HG03432 (cell line): ENCODE measurements around the gene CAB39.

Experiments used
- ATAC-seq: cut with Tn5 transposase; IDR thresholded peaks from one replicate; pipeline ENCODE4 v1.9.1; 2021; ENCODE audit warnings: mild to moderate bottlenecking, moderate library complexity; ENCODE audit not compliant: unreplicated experiment

CAB39 gene

DNA sequence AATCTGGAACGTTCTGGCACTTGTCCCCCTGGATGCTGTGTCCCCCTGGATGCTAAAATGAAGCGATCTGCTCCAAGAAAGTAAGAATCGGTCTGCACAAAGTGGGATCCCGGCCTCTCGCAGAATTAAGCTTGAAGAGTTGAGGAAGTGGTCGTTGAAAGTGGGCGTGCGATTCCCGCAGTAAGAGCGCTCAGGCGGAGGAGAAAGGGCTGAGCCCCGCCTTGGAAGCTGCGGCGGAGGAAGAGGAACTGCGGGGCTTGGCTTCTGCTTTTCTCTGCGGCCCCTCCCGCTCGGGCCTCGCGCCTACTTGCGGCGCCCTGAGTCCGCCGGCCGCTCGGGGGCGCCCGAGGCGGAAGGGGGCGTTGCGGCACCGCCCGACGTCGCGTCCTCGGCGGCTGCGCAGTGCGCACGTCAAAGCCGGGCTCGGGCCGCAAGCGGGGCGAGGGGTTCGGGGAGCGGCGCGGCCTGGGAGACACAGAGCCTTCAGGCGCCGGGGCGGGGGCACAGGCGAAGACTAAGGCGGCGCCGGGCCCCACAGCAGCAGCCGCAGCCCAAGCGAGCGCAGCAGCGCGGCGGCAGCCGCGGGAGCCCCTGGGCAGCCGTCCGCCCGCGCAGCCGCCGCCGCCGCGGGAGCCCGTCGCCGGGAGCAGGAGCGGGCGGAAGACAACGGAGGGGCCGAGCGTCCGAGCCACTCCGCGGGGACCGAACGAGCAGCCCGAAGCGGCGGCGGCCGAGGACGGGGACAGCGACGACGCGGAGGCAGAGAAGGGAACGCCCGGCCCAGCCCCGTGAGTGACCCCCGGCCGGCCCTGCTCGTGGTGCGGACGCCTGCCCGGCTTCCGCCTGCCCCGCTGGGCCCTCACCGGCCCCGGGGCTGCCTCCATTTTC lies at the start of gene CAB39:
Gene CAB39 (plus strand): TSS at position 400 of the 888 bp plus-strand sequence. CDS start 47,160 bp downstream, outside the sequence.
- peak; percentile 88 for ATAC-seq

DNA sequence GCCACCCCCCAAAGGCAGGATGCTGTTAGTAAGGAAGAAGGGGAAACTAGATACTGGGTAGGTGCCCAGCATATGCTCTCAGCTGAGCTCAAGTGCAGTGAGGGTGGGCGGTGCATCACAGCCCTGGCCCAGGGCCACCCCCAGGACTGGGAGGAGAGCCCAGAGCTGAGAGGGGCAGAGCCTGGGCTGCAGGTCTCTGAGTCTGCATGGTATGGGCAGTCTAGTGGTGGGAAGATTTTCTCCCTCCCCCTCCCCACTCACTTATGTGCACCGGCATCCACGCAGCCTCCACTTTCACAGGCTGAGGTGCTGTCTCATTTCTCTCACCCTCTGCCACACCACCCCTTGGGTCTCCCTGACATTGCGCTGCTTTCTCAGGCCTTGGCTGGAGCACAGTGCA lies 48.5 kb upstream of the CAB39 start:
- ATAC-seq, result no peak

DNA sequence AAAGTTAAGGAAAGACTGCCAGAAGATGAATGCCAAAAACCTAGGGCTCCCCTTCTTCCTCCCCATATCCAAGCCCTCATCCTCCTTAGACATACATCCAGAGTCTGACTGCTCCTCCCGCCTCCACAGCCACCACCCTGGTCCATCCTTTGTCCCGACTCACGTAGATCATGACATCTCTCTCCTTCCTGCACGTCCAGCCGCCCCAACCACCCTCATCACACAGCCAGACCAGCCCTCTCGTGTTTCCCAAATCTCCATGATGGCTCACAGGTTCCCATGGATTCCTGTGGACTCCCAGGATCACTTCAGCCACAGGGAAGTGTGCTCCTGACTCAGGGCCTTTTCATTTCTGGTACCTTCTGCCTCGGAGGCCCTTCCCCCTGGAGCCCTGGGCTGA lies 47.8 kb upstream of the CAB39 start:
- no peak for ATAC-seq

DNA sequence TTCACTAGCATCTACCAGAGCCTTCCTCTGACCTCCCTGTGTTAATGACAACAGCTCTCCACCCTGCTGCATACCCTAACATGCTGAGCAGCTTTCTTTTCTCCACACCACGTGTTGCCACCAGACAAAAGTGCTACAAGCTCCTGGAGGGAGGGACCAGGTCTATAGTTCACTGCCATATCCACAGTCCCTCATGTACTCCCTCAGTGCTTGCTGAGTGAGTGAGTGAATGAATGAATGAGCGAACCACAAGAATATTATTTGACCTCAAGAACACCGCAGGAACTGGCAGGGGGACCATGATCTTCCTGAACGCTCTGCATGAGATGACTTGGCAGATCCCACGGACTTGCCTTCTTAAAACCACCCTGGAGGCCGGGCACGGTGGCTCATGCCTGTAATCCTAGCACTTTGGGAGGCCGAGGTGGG lies 47.4 kb upstream of the CAB39 start:
- no peak for ATAC-seq

DNA sequence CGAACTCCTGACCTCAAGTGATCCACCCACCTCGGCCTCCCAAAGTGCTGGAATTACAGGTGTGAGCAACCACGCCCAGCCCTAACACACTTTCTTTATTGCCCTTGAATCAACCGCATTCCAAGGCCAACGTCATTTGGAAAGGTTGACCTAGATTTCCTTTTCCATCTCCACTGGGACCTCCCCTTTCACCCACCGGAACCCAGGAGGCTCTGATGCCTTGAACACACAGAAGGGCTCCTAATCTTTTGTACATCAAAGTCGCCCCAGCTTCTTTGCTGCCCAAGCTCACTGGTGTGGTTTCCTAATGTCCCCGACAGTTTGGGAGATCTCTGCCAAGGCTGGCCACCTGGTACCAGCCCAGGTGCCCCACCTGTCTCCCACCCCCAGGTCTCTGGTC lies 46.2 kb upstream of the CAB39 start:
- no peak for ATAC-seq

DNA sequence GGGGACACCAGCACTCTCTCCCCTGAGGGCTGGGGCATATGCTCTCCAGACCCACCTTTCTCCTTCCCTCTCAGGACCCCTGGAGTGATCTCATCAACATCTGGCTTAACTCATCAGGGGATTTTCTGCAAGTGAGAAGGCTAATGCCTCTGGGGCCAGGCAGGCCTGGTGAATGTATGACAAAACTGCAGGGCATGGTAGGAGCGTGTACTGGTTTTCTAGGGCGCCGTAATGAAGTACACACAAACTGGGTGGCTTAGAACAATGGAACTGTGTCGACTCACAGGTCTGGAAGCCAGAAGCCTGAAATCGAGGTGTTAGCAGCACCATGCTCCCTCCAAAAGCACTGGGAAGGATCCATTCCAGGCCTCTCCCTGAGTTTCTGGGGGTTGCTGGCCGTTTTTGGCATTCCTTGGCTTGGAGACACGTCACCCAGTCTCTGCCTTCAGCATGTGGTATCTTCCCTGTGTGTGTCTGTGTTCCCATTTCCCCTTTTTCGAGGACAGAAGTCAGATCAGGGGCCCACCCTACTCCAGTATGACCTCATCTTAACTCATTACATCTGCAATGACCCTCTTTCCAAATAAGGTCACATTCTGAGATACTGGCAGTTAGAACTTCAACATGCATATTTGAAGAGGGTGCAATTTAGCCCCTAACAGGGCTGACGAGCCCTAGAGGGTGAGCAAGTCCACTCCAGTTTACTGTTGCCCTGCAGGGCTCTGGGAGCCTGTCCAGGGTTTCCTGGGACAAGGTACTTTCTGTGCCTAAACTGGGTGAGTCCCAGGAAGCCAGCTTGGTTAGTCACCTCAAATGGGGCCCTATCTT lies 45.5 kb upstream of the CAB39 start:
- ATAC-seq, result no peak

DNA sequence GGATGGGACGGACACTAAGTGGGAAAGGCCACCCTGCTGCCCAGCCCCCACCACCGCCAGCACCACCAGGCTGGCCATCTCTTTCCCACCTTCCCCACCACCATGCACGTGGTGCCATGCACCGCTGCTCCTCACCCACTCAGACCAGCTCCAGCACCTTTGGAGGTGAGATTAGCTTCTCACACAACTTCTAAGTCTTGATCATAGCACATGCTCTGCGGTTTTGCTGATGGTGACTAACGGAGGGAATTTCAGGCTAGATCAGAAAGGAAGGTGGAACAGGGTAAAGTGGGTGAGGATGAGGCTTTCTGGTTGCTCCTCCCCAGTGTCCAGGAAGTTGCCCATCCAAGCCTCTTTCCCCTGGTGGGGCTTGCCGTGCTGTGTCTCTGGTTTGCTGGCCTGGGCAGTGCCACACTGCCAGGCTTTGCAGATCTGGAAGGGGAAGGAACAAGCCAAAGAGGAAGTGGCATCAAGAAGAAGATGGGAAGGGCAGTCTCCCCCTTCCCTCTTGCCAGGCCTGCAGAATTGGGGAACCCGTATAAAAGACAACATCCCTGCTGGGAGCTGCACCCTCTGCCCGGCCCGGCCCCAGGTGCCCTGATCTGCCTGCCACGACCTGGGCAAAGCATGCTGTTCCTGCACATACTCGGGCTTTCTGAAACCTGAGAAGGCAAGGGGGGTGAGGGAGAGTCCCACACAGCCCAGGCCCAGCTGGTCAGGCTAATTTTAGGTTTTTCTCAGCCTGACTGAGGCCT lies 44.3 kb upstream of the CAB39 start:
- peak; percentile 73 for ATAC-seq

DNA sequence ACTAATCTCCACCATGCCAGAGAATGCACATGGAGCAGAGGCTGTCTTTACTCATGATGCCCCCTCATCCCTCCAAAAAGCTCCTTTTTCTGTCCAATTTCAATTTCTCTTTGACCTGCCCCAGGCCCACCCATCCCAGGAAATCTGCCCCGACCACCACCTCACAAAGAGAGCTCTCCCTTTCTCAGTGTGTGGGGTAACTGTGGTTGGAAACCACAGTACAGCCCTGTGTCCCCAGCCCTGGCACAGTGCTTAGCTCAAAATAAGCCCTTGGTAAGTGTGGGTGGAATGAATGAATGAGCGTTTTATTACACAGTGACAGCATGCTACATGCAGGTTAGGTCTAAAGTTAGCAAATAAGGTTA lies 43.7 kb upstream of the CAB39 start:
- peak; percentile 39 for ATAC-seq

DNA sequence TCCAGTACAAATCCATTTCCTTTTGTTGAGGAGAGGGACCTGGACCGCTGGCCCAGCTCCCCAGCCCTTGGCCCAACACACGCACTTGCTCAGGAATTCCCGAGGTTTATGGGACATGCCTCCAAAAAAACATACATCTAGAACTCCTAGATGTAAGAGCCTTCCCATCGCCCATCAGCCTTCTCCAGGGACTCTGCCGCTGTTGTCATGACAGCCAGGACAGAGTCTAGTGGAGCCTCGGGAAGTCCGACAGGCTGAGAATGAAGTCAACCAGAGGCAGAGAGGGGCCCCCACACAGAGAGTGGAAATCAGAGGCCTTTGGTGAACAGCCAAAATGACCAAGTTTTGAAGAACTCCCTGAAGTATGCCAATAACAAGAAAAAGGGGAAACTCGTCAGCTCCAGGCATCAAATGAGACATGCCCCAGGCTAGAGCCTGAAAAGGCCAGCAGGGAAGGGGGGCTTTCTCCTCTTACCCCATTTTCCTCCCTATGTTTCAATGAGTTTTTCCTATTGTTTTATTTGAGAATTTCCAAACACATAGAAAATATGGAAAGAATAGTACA lies 43.2 kb upstream of the CAB39 start:
- ATAC-seq, result no peak

DNA sequence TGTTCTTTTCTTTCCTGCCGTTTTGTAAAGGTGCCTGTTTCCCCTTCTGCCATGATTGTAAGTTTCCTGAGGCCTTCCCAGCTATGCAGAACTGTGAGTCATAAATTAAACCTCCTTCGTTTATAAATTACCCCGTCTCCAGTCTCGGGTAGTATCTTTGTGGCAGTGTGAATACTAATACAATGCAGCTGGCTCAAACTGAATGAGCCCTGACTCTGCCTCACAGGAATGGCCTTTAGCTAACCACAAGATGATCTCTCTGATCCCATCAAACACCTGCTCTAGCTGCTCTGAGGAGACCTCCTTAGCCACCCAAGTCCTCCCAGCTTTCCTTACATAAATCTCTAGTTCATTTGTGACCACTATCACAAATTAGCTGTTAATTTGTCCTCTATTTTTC lies 41.5 kb upstream of the CAB39 start:
- no peak for ATAC-seq

DNA sequence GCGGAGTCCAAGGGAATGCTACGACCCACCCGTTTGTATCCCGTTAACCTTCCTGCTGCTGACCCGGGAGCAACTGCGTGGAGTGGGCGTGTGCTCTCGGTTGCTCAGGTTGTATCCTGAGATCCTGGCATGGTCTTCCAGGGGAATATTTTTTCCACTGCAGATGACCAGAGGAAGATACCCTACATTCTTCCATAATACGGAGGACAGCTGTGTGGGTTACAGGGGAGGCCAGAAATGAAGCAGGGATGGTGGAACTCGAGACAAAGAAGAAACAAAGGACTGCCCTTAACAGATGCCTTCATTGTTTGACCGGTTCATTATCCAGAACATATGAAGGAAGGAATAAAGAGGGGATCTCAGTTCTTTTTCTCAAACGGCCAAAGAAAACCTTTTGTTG lies 39.8 kb upstream of the CAB39 start:
- no peak for ATAC-seq

DNA sequence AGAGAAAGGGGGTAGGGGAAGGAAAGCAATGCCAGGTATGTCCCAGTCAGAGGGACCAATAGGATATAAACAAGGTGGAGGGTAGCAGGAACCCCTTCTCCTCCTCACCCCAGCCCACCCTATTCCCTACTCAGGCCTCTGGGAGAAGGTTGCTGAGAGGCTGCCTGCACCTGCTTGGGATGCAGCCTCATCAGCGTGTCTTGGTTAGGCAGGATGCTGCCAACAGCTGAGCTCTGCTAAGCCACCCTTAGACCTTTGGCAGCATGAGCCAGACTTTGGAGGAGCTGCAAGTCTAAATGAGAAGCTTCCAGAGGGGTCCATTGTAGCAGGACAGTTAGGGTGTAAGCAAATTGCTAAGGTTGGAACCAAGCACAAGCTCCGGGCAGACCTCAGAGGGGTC lies 38.2 kb upstream of the CAB39 start:
- ATAC-seq, result no peak

DNA sequence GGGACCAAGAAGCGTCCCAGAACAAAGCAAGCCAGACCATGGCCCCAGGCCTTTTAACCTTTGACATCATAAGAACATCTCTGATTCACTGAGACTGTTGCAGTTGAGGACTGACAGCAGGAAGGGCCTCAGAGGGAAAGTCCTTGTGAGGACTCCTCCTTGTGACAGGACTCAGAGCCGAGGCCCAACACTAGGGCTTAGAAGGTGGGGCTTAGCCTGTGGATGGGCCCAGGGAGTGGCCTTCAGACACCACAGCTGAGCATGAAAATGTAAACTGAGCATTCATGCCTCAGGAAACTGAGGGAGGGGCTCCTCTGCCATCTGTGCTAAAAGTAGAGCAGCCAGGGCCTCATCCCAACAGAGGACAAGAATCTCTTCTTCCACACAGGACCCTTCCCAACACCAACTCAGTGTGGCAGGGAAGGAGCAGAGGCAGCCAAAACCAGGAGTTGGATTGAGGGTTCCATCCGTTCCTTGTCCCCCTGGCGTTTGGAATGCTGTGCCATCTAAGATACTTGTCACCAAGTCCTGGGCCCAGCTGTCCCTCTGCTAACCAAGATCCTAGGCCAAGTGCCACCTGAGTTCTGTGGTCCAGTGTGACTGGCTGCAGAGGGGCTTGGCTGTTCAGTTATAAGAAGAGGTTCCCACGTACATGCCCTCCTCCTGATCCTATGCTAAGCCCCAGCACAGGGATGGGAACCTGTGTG lies 37.5 kb upstream of the CAB39 start:
- ATAC-seq, result no peak

DNA sequence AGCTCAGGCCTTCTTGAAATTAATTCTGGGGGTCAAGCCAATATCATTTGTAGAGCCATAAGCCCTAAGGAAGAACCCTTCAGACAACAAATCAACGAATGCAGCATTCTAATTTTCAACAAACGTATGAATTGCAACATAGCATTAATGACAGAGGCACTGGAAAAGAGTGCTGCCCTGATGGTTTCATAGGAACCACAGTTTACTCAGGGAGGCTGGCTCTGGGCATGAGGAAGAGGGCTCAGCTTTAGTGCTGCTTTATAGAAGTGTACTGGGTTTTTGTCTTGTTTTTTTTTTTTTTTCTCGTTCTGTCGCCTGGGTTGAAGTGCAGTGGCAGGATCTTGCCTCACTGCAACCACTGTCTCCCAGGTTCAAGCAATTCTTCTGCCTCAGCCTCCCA lies 36.1 kb upstream of the CAB39 start:
- ATAC-seq, result no peak

DNA sequence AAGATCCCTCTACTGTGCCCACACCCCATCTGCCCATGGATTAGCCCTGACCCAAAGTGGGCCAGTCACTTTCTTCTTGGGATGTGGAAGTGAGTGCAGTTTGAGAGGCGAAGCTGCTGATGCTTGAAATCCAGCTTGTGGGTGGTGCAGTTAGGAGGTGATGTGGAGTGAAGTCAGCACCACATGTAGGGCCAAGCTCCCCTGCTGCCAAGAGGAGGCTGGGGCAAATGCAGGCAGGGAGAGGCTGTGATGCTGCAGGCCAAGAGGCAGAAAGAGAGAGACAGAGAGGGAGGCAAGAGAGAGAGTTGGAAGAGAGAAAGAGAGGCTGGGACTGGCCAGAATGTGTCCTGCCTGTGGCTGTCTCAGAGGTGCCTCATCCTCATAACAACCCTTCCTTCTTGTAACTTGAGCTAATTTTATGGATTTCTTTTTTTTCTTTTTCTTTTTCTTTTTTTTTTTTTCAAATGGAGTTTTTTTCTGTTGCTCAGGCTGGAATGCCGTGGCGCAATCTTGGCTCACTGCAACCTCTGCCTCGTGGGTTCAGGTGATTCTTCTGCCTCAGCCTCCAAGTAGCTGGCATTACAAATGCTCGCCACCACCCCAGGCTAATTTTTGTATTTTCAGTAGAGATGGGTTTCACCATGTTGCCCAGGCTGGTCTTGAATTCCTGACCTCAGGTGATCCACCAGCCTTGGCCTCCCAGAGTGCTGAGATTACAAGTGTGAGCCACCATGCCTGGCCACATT lies 35.3 kb upstream of the CAB39 start:
- no peak for ATAC-seq

DNA sequence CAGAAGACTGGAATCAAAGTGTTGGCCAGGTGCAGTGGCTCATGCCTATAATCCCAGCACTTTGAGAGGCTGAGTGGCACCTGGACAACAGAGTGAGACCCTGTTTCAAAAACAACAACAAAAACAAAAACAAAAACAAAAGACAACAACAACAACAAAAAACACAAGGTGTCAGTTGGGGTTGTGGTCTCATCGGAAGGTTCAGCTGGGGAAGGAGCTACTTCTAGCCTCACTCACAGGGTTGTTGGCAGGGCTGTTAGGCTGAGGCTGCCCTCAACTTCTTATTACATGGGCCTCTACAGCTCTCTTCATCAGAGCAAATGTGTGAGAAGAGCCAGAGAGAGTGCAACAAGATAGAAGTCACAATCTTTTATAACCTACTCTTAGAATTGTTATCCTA lies 34.6 kb upstream of the CAB39 start:
- ATAC-seq, result no peak

DNA sequence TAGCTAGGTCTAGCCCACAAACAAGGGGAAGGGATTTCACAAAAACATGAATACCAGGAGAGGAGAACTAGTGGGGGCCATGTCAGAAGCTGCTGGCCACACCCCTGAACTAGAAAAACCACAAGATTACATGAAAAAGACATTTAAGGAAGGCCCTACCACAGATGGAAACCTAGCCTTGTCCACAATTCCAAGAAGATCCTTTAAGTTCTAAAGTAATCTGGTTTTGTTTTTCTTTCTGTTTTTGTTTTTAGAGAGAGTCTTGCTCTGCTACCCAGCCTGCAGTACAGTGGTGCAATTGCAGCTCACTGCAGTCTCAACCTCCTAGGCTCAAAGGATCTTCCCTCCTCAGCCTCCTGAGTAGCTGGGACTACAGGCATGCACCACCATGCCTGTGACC lies 34.2 kb upstream of the CAB39 start:
- no peak for ATAC-seq

DNA sequence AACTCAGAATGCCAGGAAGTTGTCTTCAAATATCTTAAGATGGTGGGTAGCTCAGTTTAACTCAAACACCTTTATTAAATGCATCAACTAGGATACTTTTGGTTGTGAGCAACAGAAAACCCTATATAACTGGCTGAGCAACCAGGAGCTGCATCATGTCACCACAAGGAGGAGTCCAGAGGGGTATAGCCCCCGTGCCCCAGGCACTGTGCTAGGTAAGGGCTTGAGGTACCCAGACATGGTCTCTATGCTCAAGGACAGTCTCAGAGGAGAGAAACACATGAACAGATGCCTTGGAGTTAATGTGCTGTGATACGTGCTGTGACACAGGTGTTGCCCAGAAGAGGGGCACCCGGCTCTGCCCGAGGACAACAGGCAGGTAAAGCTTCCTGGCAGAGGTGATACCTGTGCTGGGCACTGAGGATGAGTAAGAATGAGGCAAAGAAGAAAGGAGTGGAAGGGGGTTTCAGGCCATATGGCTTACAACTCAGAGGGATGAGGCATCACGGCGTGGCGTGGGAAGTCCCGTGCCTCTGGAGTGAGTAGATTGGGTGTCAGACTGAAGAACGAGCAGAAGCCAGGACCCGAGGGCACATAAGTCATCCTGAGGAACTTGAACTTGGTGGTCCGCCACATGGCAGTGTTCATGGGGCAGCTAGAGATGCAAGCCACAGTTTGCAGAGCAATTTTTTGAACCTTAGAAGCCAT lies 32.0 kb upstream of the CAB39 start:
- ATAC-seq, result no peak

DNA sequence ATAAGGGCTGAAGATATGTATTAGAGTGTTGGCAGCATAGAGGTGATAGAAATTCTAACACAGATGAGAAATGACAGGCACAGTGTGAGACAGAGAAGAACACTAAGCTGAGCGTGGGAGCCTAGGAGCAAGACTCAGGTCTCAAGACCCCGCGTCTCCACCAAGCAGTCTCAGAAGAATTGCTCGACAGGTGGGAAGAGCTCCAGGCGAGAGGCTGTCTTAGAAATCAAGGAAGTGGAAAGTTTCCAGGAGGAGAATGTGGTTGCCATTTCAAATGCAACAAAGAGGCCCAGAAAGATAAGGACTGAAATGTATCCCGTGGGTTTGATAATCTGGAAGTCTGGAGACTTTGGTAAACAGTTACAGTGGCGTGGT lies 31.5 kb upstream of the CAB39 start:
- no peak for ATAC-seq
